Progenitor cell of endocrine pancreas (in vitro differentiated cells): Measurements from ENCODE around the gene FAM117A. TPM values are rescaled to one million over a fixed set of nuclear protein-coding genes. Genes with fewer than 3 reads are reported as not detected.

Experiments used
- DNase-seq: peaks from one replicate; pipeline ENCODE4 v3.0.0; 2021; ENCODE audit warnings: low spot score; ENCODE audit not compliant: unreplicated experiment
- H3K27ac Mint-ChIP-seq: 2 replicates; pipeline ENCODE4 v1.8.0; 2021; ENCODE audit warnings: mild to moderate bottlenecking, moderate library complexity, mixed read lengths
- H3K27me3 Mint-ChIP-seq: 2 replicates; pipeline ENCODE4 v1.8.0; 2021; ENCODE audit warnings: mixed read lengths
- H3K36me3 Mint-ChIP-seq: 2 replicates; pipeline ENCODE4 v1.8.0; 2022; ENCODE audit warnings: mixed read lengths; ENCODE audit not compliant: insufficient read depth
- H3K4me1 Mint-ChIP-seq: 2 replicates; pipeline ENCODE4 v1.8.0; 2021; ENCODE audit warnings: low read depth, mixed read lengths
- H3K4me3 Mint-ChIP-seq: 2 replicates; pipeline ENCODE4 v1.8.0; 2021; ENCODE audit warnings: low read depth, mild to moderate bottlenecking, moderate library complexity, mixed read lengths
- H3K9me3 Mint-ChIP-seq: 2 replicates; pipeline ENCODE4 v1.8.0; 2021; ENCODE audit warnings: low read depth, mixed read lengths
- total RNA-seq: library from RNA; stranded (reverse); gene quantifications from 2 replicates; pipeline ENCODE4 v1.2.1, GENCODE V29; 2021
- TF ChIP-seq, protein P1 (sequence below): fragments of 200-600 bp; sonication (generic); IDR thresholded peaks from one replicate; pipeline ENCODE4 v1.5.0; 2021; ENCODE audit warnings: antibody characterized with exemption, mild to moderate bottlenecking; ENCODE audit not compliant: unreplicated experiment

Gene FAM117A
- total RNA-seq, 1 donor from 2014 or later = 20.2 TPM

DNA sequence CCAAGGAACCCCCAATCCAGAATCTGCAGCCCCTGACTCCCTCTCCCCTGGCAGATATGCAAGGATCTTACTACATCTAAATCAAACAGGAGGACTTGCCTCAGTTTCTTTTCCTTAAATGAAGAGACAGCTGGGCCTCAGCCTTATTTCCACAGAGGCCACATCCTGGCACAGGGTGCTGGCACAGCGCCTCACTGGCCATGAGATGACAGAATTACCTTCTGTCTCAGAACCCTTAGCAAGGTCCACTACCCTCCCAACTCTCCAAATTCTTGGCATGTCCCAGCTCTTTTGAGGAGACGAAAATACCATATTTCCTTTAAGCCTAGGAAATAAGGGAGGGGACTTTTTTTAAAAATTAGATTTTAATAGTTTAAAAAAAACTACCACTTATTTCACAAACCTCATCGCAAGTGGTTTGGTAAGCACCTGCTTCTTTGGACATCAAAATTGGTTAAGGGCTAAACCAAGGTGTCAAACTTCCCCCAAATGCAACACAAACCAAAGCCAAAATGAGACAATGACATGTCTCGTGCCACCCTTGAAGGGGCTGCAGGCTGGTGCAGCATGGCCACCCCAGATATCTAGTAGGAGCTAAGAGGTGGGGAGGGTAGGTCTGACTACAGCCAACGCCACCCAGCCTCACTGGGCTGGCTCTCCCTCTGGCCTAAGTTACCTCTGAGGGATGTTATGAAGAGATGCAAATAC is 25.3 kb downstream of the FAM117A start:
- H3K27ac Mint-ChIP-seq = no peak overlapping the region

DNA sequence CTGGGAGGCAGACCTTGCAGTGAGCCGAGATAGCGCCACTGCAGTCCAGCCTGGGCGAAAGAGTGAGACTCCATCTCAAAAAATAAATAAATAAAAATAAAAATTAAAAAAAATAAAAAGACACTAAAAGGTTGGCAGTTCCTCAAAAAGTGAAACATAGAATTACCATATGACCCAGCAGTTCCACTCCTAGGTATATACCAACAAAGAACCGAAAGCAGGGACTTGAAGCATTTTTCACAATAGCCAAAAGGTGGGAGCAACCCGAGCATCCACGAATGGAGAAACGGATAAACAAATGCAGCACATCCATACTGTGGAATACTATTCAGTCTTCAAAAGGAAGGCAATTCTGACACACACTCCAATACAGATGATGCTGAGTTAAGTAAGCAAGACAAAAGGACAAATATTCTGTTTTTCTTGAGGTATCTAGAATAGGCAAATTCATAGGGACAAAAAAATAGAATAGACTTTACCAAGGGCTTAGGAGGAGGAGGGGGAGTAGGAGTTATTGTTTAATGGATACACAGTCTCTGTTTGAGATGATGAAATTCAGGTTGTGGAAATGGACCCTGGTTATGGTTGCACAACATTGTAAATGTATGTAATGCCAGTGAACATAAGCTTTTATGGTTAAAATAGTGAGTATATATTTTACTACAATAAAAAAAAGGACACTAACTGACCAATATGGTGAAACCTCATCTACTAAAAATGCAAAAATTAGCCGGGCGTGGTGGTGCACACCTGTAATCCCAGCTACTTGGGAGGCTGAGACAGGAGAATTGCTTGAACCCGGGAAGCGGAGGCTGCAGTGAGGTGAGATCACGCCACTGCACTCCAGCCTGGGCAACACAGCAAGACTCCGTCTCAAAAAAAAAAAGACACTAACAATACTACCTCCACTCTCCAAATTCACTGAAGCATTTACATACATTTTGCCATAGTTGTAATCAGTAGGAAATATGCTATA is 29.1 kb downstream of the FAM117A start:
- Mint-ChIP-seq H3K27me3 (no peaks in the 10 kb centered on the region), H3K27ac (no peak overlapping the region), H3K36me3 (no peaks in the 10 kb centered on the region), H3K9me3 (no peaks in the 10 kb centered on the region), H3K4me1 (no peaks in the 10 kb centered on the region), H3K4me3 (no peak overlapping the region)
- TF ChIP-seq, protein P1, sequence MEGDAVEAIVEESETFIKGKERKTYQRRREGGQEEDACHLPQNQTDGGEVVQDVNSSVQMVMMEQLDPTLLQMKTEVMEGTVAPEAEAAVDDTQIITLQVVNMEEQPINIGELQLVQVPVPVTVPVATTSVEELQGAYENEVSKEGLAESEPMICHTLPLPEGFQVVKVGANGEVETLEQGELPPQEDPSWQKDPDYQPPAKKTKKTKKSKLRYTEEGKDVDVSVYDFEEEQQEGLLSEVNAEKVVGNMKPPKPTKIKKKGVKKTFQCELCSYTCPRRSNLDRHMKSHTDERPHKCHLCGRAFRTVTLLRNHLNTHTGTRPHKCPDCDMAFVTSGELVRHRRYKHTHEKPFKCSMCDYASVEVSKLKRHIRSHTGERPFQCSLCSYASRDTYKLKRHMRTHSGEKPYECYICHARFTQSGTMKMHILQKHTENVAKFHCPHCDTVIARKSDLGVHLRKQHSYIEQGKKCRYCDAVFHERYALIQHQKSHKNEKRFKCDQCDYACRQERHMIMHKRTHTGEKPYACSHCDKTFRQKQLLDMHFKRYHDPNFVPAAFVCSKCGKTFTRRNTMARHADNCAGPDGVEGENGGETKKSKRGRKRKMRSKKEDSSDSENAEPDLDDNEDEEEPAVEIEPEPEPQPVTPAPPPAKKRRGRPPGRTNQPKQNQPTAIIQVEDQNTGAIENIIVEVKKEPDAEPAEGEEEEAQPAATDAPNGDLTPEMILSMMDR = no peak
- DNase-seq = no peak

More for the DNA sequence above, 25.3 kb downstream of the FAM117A start:
- H3K4me1 Mint-ChIP-seq = no peaks in the 10 kb centered on the region
- no peaks in the 10 kb centered on the region for H3K27me3 Mint-ChIP-seq
- H3K4me3 Mint-ChIP-seq = no peak overlapping the region
- DNase-seq = no peak
- TF ChIP-seq, protein P1 = no peak
- no peaks in the 10 kb centered on the region for H3K36me3 Mint-ChIP-seq
- no peaks in the 10 kb centered on the region for H3K9me3 Mint-ChIP-seq

DNA sequence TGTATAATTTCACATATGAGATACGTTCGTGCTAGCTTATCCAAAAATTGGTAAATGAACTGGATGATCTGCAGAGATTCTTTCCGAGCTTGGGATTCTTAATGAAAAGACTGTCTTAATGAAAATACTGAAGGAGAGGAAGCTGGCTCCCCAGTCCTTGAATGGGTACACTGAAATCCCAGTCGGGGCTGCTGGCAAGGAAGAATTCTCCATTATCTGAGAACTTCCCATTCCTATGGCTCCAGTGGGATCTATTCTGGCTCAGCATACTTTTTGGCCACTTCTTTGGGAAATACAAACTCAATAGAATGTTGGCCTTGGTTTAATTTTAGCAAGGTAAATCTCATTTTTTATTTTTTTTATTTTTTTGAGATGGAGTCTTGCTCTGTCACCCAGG is 32.5 kb downstream of the FAM117A start:
- DNase-seq = no peak
- Mint-ChIP-seq H3K36me3 (no peaks in the 10 kb centered on the region), H3K9me3 (no peaks in the 10 kb centered on the region), H3K27me3 (no peaks in the 10 kb centered on the region), H3K4me1 (no peaks in the 10 kb centered on the region), H3K27ac (no peak overlapping the region), H3K4me3 (no peak overlapping the region)
- TF ChIP-seq, protein P1 = no peak

DNA sequence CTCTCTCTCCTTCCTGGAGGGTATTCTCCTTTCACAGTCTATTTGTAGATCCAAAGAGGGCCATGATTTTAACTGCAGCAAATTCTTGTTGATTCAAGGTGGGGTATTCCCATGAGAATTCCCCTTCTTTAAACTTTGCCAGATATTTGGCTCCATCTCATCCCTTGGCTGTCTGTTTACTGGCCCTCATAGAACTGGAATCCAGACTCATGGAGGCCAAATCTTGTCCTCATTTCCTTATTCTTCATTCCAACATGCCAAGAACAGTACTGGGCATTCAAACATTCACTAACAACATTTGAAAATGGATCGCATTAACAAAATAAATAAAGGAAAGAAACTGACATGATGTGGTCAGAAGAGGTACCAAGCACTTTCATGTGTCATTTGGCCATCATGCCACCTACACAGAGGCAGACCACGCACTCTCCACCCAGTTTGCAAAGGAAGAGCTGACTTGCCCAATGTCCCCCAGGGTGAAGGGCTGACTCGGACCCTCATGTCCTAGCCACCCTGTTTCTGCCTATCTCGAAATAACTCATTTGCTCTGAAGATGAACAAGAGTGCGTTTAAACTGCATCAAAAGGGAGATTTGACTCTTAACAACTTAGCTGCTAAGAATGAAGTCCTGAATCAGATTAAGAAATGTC is 33.0 kb downstream of the FAM117A start:
- Mint-ChIP-seq H3K4me3 (no peak overlapping the region), H3K27ac (no peak overlapping the region)

More for the DNA sequence above, 33.0 kb downstream of the FAM117A start:
- Mint-ChIP-seq H3K36me3 (no peaks in the 10 kb centered on the region), H3K4me1 (no peaks in the 10 kb centered on the region), H3K27me3 (no peaks in the 10 kb centered on the region), H3K9me3 (no peaks in the 10 kb centered on the region)
- TF ChIP-seq, protein P1 = no peak
- DNase-seq = no peak
